H1 (cell line): ENCODE results near the gene L3MBTL2. TPM values are rescaled to one million over a fixed set of nuclear protein-coding genes. Genes with fewer than 3 reads are reported as not detected.

Experiments used
- CTCF ChIA-PET: fragments of 300-600 bp; sonication (Branson Sonifier 250); formaldehyde crosslinking; loops from one replicate; lab custom pipeline; 2021; ENCODE audit not compliant: partially characterized antibody; lab: Charles Lee
- POLR2A ChIA-PET: fragments of 300-600 bp; sonication (Branson Sonifier 250); formaldehyde crosslinking; loops from one replicate; lab custom pipeline; 2021; ENCODE audit warnings: inconsistent platforms; ENCODE audit not compliant: partially characterized antibody; lab: Charles Lee
- DNase-seq, 2 experiments: peaks; one replicate each; pipeline versions ENCODE4 v3.0.0 to v3.0.0-alpha.2; 2010 to 2022; ENCODE audit warnings: low spot score in 2 of 2, low read depth in 1 of 2, mixed read lengths in 1 of 2
- FAIRE-seq: peaks from 2 replicates; lab custom pipeline; 2011; peaks lifted over from hg19 to GRCh38; lab: Jason Lieb, UNC
- H2AFZ ChIP-seq: 2 replicates; pipeline ENCODE4 v1.8.1; 2012; ENCODE audit warnings: low read length, inconsistent platforms
- H2AK5ac ChIP-seq: 2 replicates; pipeline ENCODE4 v1.6.1; 2013; ENCODE audit warnings: low read depth, low read length
- H2BK120ac ChIP-seq: replicated peaks from 2 replicates; pipeline ENCODE3; 2013; ENCODE audit warnings: low read depth, low read length, inconsistent platforms
- H2BK12ac ChIP-seq: 2 replicates; pipeline ENCODE4 v1.6.1; 2013; ENCODE audit warnings: low read depth, low read length
- H2BK15ac ChIP-seq: 2 replicates; pipeline ENCODE4 v1.6.1; 2013; ENCODE audit warnings: low read length
- H2BK20ac ChIP-seq: 2 replicates; pipeline ENCODE4 v1.6.1; 2013; ENCODE audit warnings: low read length
- H2BK5ac ChIP-seq: 2 replicates; pipeline ENCODE4 v1.6.1; 2013; ENCODE audit warnings: low read depth, low read length
- H3K14ac ChIP-seq: 2 replicates; pipeline ENCODE4 v1.6.1; 2013; ENCODE audit warnings: inconsistent platforms; ENCODE audit not compliant: insufficient read length
- H3K18ac ChIP-seq: 2 replicates; pipeline ENCODE4 v1.6.1; 2013; ENCODE audit warnings: low read length; ENCODE audit errors: extremely low read depth
- H3K23ac ChIP-seq: 2 replicates; pipeline ENCODE4 v1.6.1; 2013; ENCODE audit warnings: inconsistent platforms; ENCODE audit not compliant: insufficient read length
- H3K23me2 ChIP-seq: 2 replicates; pipeline ENCODE4 v1.6.1; 2013; ENCODE audit warnings: low read depth, low read length
- H3K27ac ChIP-seq: 2 replicates; pipeline ENCODE4 v1.6.1; 2011; ENCODE audit warnings: low read depth, low read length, inconsistent platforms
- H3K27me3 ChIP-seq, 4 experiments: replicated peaks in 1 of 4; 1 replicate in 1 of 4; 2 replicates in 3 of 4; pipeline versions ENCODE4 v1.6.1 to v1.8.1; 2011 to 2013; ENCODE audit warnings: low read length in 3 of 4, mild to moderate bottlenecking in 3 of 4, inconsistent platforms in 2 of 4, mixed read lengths in 2 of 4, moderate library complexity in 1 of 4; ENCODE audit not compliant: control insufficient read depth in 3 of 4, insufficient read depth in 3 of 4; ENCODE audit errors: extremely low read depth in 1 of 4
- H3K36me3 ChIP-seq, 4 experiments: 2 replicates each; pipeline versions ENCODE4 v1.6.1 to v1.8.1; 2011 to 2013; ENCODE audit warnings: mild to moderate bottlenecking in 4 of 4, low read length in 3 of 4, moderate library complexity in 2 of 4, control low read depth in 1 of 4, inconsistent platforms in 1 of 4; ENCODE audit not compliant: insufficient read depth in 4 of 4, control insufficient read depth in 2 of 4
- H3K4ac ChIP-seq: replicated peaks from 2 replicates; pipeline ENCODE3; 2013; ENCODE audit warnings: low read length, low read depth, mixed read lengths, inconsistent platforms; ENCODE audit not compliant: insufficient read length
- H3K4me1 ChIP-seq, 4 experiments: replicated peaks in 1 of 4; 1 replicate in 1 of 4; 2 replicates in 3 of 4; pipeline versions ENCODE4 v1.6.1 to v1.8.1; 2011 to 2013; ENCODE audit warnings: low read length in 3 of 4, inconsistent platforms in 2 of 4, mixed read lengths in 1 of 4; ENCODE audit not compliant: insufficient read depth in 4 of 4, control insufficient read depth in 3 of 4
- H3K4me2 ChIP-seq, 2 experiments: 2 replicates each; pipeline versions ENCODE4 v1.6.1 to v1.8.1; 2011 to 2013; ENCODE audit warnings: low read depth in 2 of 2, low read length in 2 of 2, control low read depth in 1 of 2, inconsistent platforms in 1 of 2, mild to moderate bottlenecking in 1 of 2; ENCODE audit not compliant: insufficient read depth in 1 of 2
- H3K4me3 ChIP-seq, 4 experiments: fragments of 200-600, 300-600 bp in 1 of 4; sonication (generic), shearing (Covaris generic), sonication (Bioruptor Twin) in 1 of 4; 2 replicates each; pipeline versions ENCODE4 v1.5.1 to v1.8.1; 2011 to 2016; ENCODE audit warnings: low read length in 4 of 4, low read depth in 3 of 4, control low read depth in 2 of 4, inconsistent platforms in 2 of 4, mild to moderate bottlenecking in 2 of 4, mixed read lengths in 1 of 4, moderate library complexity in 1 of 4; ENCODE audit not compliant: insufficient read depth in 2 of 4; ENCODE audit errors: extremely low read depth in 1 of 4
- H3K56ac ChIP-seq: replicated peaks from 2 replicates; pipeline ENCODE3; 2013; ENCODE audit warnings: low read depth, mild to moderate bottlenecking, mixed read lengths, low read length, inconsistent platforms; ENCODE audit not compliant: insufficient read length
- H3K79me1 ChIP-seq: 2 replicates; pipeline ENCODE4 v1.6.1; 2013; ENCODE audit warnings: low read depth, low read length, control low read depth
- H3K79me2 ChIP-seq, 2 experiments: 2 replicates each; pipeline versions ENCODE4 v1.6.1 to v1.8.1; 2012 to 2013; ENCODE audit warnings: low read length in 2 of 2, mild to moderate bottlenecking in 2 of 2, inconsistent platforms in 1 of 2; ENCODE audit not compliant: insufficient read depth in 2 of 2, control insufficient read depth in 1 of 2
- H3K9ac ChIP-seq, 4 experiments: replicated peaks in 1 of 4; 1 replicate in 1 of 4; 2 replicates in 3 of 4; pipeline versions ENCODE4 v1.6.1 to v1.8.1; 2011 to 2013; ENCODE audit warnings: low read depth in 3 of 4, low read length in 3 of 4, control low read depth in 2 of 4, mild to moderate bottlenecking in 2 of 4, moderate library complexity in 2 of 4, inconsistent platforms in 1 of 4; ENCODE audit errors: extremely low read depth in 1 of 4
- H3K9me3 ChIP-seq, 2 experiments: 2 replicates each; pipeline versions ENCODE4 v1.6.1 to v1.8.1; 2012 to 2013; ENCODE audit warnings: mild to moderate bottlenecking in 2 of 2, moderate library complexity in 2 of 2, control low read depth in 1 of 2, inconsistent platforms in 1 of 2, low read depth in 1 of 2, low read length in 1 of 2, mixed read lengths in 1 of 2; ENCODE audit not compliant: insufficient read depth in 2 of 2
- H4K20me1 ChIP-seq, 2 experiments: replicated peaks in 1 of 2; 2 replicates each; pipeline versions ENCODE3 to v1.8.1; 2011 to 2013; ENCODE audit warnings: inconsistent platforms in 2 of 2, low read length in 2 of 2, mild to moderate bottlenecking in 1 of 2; ENCODE audit not compliant: insufficient read depth in 2 of 2, control insufficient read depth in 1 of 2
- H4K5ac ChIP-seq: 2 replicates; pipeline ENCODE4 v1.6.1; 2013; ENCODE audit warnings: low read length, low read depth, mixed read lengths, inconsistent platforms; ENCODE audit not compliant: insufficient read length
- H4K8ac ChIP-seq: 2 replicates; pipeline ENCODE4 v1.8.0; 2013; ENCODE audit warnings: mild to moderate bottlenecking, moderate library complexity, low read length, inconsistent platforms; ENCODE audit not compliant: insufficient read depth; ENCODE audit errors: extremely low read depth
- H4K91ac ChIP-seq: replicated peaks from 2 replicates; pipeline ENCODE3; 2013; ENCODE audit warnings: low read length, mixed read lengths, inconsistent platforms; ENCODE audit not compliant: insufficient read length
- FOSL1 ChIP-seq: IDR thresholded peaks from 2 replicates; pipeline ENCODE4 v1.6.1; 2011; ENCODE audit warnings: mild to moderate bottlenecking, low read depth, low read length, moderate library complexity; ENCODE audit not compliant: insufficient read depth
- SIN3A ChIP-seq, 2 experiments: IDR thresholded peaks in 1 of 2; conservative IDR thresholded peaks in 1 of 2; 2 replicates each; pipeline ENCODE4 v1.6.1; 2011 to 2012; ENCODE audit warnings: low read length in 2 of 2, improper control_type of control experiment in 1 of 2, low read depth in 1 of 2, mild to moderate bottlenecking in 1 of 2
- WGBS, 2 experiments: shearing (Covaris generic) in 1 of 2; methylation state at CpG; one replicate each; pipeline versions ENCODE4 v1.1.6 to v1.1.7; 2013 to 2015; ENCODE audit warnings: low lambda C conversion rate in 2 of 2, mixed read lengths in 2 of 2, inconsistent platforms in 1 of 2, low coverage in 1 of 2, missing lambda C conversion rate in 1 of 2; ENCODE audit not compliant: insufficient replicate concordance in 2 of 2, insufficient coverage in 1 of 2, insufficient read length in 1 of 2; ENCODE audit errors: extremely low coverage in 1 of 2, missing lambda C conversion rate in 1 of 2; 5-methylcytosine and 5-hydroxymethylcytosine counted together
- polyA plus RNA-seq, 7 experiments: library from polyadenylated mRNA; depleted of rRNA in 3 of 7; stranded (reverse) in 5 of 7; unstranded in 2 of 7; fragments of >200 nt in 5 of 7; fragments of 200-250 nt in 2 of 7; gene quantifications; 1 replicate in 5 of 7; 2 replicates in 1 of 7; 4 replicates in 1 of 7; pipeline versions ENCODE4 v1.2.1 to v1.2.3, GENCODE V29; 2011 to 2013; ENCODE audit warnings: missing spikeins in 2 of 7, mixed read lengths in 2 of 7
- total RNA-seq: library from RNA; stranded (reverse); fragmentation: NEBNext Ultra II Directional; extraction: Animal tissue kit (Norgen Biotek cat#: 25700); gene quantifications from 2 replicates; pipeline ENCODE4 v1.2.1, GENCODE V29; 2021
- TF ChIP-seq, protein P1 (sequence below): IDR thresholded peaks from 2 replicates; pipeline ENCODE4 v1.6.1; 2012; ENCODE audit warnings: inconsistent platforms

Gene L3MBTL2
- total and polyA plus RNA-seq, 2 of the 8 experiments (the other 6 are each of a cell fraction or from before 2014, with no cell fraction given), result 23.9 to 24.9 TPM

DNA sequence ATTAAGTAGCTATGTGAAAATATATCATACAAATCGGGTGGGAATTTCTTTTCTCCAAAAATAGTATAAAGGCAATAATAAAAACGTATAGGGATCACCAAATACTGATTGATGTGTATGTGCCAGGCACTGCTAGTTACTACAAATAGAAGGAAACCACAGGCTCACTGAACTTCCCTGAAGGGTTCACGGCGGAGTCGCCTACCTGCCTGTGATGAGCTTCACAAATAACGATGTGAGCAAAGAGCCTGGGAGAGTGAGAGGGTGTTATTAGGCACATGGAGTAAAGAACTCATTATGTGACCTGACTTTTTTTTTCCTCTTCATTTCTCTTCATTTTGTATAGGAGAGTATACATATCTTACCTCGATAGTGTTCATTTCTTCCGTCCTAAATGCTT lies 36.0 kb upstream of the L3MBTL2 start:
- H3K9me3 ChIP-seq, result no peaks in the 10 kb centered on the region
- H3K4me3 ChIP-seq, result no peak overlapping the region
- H3K4me1 ChIP-seq, result no peaks in the 10 kb centered on the region
- H3K4me2 ChIP-seq, result no peak overlapping the region
- H2BK12ac ChIP-seq, result no peak overlapping the region
- H2BK15ac ChIP-seq, result no peak overlapping the region
- H3K56ac ChIP-seq, result no peak overlapping the region
- CTCF ChIA-PET, result interaction anchor here (1.0 to 1.5 kb wide), 2 partner anchors 14 to 68 kb away, joined by 3 read pairs; no protein-coding TSS in a partner anchor
- H3K23ac ChIP-seq, result no peak overlapping the region
- H3K14ac ChIP-seq, result no peak overlapping the region
- no peak overlapping the region for H3K27ac ChIP-seq
- H3K9ac ChIP-seq, result no peak overlapping the region
- peaks cover 26 to 96% (median 69%) of the 10 kb centered on the region in 4 experiments for H3K36me3 ChIP-seq
- H3K27me3 ChIP-seq, result no peaks in the 10 kb centered on the region
- H4K91ac ChIP-seq, result no peak overlapping the region
- H2BK5ac ChIP-seq, result no peak overlapping the region
- no peak overlapping the region for H4K5ac ChIP-seq
- no peaks in the 10 kb centered on the region; the same call in 1 of the 2 replicates for H3K79me1 ChIP-seq
- POLR2A ChIA-PET, result interaction anchor here (1.1 to 2.2 kb wide), 2 partner anchors 11 to 12 kb away, joined by 3 to 10 read pairs; no protein-coding TSS in a partner anchor
- no peak overlapping the region for H2AFZ ChIP-seq
- H2BK120ac ChIP-seq, result no peak overlapping the region
- no peak overlapping the region; the same call in 1 of the 2 replicates for H4K8ac ChIP-seq
- 89% methylated on average over 8 of the region's 8 CpGs; no CpG with 5 or more reads in 1 of the 2 experiments for WGBS, 2 experiments
- H3K79me2 ChIP-seq, result no peaks in the 10 kb centered on the region
- no peak overlapping the region for H3K18ac ChIP-seq
- H2AK5ac ChIP-seq, result no peak overlapping the region
- DNase-seq (no peak), FAIRE-seq (no peak)
- no peak overlapping the region for H2BK20ac ChIP-seq
- H3K4ac ChIP-seq, result no peak overlapping the region
- no peak for TF ChIP-seq SIN3A (conservative IDR thresholded peaks at IDR 0.05 in 1 of 2, IDR thresholded peaks at IDR 0.05 in 1 of 2; ENCODE audit: low read depth in 1 of 2, low read length in 2 of 2)
- TF ChIP-seq, protein P1, sequence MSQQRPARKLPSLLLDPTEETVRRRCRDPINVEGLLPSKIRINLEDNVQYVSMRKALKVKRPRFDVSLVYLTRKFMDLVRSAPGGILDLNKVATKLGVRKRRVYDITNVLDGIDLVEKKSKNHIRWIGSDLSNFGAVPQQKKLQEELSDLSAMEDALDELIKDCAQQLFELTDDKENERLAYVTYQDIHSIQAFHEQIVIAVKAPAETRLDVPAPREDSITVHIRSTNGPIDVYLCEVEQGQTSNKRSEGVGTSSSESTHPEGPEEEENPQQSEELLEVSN, result no peak
- no peak for TF ChIP-seq FOSL1
- H4K20me1 ChIP-seq, result peaks cover 0 to 6% of the 10 kb centered on the region in 2 experiments
- no peaks in the 10 kb centered on the region for H3K23me2 ChIP-seq
